ENCODE data around the gene BCR.

Gene BCR

DNA sequence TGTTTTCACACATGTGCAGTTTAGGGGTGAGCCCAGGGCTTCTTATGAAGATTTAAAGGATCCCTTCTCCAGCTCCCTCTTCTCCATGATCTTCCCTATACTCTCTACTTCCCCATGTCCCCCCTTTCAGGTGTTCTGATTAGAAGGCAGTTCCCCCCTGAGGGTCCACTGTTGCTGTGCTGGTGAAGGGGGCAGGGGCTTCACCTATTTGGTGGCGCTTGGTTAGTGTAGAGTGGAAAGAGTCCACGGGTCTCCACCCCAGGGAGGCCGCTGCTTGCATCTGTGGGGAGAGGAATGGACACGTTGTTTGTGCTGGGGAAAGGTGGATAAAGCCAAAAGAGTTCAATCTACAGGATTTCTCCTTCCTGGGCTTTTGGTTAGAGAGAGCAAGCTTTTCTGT, 49.3 kb downstream of the BCR start:
- Histone ChIP-seq H3K4me1 (ENCODE audit: control insufficient read depth, insufficient read depth, low read length) (peaks cover 48% of the 10 kb centered on the region), H3K4me3 (ENCODE audit: insufficient read depth, low read depth, low read length) (no peak overlapping the region), H3K9me3 (ENCODE audit: control insufficient read depth, low read length) (peaks cover 3% of the 10 kb centered on the region), H3K27me3 (ENCODE audit: control insufficient read depth, insufficient read depth, low read length, poor library complexity, severe bottlenecking) (no peaks in the 10 kb centered on the region), H3K36me3 (ENCODE audit: control insufficient read depth, insufficient read depth, low read length) (no peaks in the 10 kb centered on the region), H3K27ac (ENCODE audit: insufficient read depth, low read depth, low read length, poor library complexity, severe bottlenecking) (peak overlapping the region; percentile 62)
- 49 to 53% methylated on average over 4 of the region's 4 CpGs for WGBS, 2 experiments

DNA sequence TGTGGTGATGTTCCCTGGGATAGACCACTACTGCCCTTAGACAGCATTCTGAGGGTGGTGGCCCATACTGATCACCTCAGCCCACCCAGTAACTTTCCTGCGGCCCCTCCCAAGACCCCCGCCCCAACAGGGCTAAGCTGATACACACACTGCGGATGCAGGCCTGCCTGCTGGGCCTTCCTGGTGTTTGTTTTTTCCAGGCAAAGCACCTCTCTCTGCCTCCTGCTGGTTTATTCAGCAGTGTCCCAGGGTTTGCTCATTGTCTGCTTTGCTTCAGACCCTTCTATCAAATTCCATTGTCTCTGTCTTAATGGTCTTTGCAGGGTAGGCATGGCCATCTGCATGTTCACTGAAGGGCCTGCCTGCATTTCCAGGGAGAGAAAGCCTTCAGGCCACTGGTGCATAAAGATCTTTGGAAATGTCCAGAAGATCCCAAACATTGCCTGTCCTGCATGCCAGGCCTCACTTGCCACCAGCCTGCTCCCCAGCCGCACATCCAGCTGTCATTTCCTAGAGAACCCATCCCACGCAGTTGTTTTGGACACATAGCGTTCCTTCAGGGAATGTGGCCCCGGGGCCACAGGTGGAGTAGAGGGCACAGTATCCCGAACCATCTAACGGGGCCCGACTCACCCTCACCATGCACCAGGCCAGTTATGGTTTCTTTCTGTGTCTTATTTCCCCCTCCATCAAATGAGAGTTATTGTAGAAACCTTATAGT, 50.2 kb downstream of the BCR start:
- H3K27ac ChIP-seq (ENCODE audit: insufficient read depth, low read depth, low read length, poor library complexity, severe bottlenecking), result peak overlapping the region; percentile 62
- WGBS, 2 experiments, result 43 to 49% methylated on average over 10 of the region's 10 CpGs
- H3K4me1 ChIP-seq (ENCODE audit: control insufficient read depth, insufficient read depth, low read length), result peaks cover 40% of the 10 kb centered on the region
- H3K27me3 ChIP-seq (ENCODE audit: control insufficient read depth, insufficient read depth, low read length, poor library complexity, severe bottlenecking), result no peaks in the 10 kb centered on the region
- no peaks in the 10 kb centered on the region for H3K36me3 ChIP-seq (ENCODE audit: control insufficient read depth, insufficient read depth, low read length)
- peaks cover 3% of the 10 kb centered on the region for H3K9me3 ChIP-seq (ENCODE audit: control insufficient read depth, low read length)
- H3K4me3 ChIP-seq (ENCODE audit: insufficient read depth, low read depth, low read length), result no peak overlapping the region

DNA sequence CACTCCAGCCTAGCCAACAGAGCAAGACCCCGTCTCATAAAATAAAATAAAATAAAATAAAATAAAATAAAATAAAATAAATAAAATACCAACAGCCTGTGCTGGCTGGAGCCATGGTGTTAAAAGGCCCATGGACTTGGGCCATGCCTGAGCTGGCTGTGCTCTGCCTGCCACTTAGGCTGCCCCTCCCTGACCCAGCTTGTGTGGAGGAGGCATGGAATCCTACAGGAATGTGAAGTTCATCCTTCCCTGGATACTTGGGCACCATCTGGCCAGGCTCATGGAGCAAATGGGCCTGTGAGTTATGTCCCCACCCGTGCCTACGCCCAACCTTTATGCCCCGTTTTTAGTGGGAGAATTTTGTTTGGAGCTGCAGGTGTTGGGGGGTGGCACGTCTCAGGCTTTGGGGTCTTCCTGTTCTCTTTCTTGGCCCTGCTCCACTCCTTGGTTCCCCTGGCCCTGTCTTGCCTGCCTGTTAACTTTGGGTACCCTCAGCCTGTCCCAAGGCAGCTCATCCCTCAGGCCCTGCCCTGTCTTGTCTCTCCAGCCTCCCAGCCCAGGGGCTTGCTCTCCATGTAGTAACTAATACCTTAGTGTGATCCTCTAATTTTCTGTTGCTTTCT, 51.3 kb downstream of the BCR start:
- WGBS, 2 experiments, result 91 to 96% methylated on average over 4 of the region's 5 CpGs
- Histone ChIP-seq H3K27ac (ENCODE audit: insufficient read depth, low read depth, low read length, poor library complexity, severe bottlenecking) (no peak overlapping the region), H3K9me3 (ENCODE audit: control insufficient read depth, low read length) (peaks cover 3% of the 10 kb centered on the region), H3K4me1 (ENCODE audit: control insufficient read depth, insufficient read depth, low read length) (peaks cover 38% of the 10 kb centered on the region), H3K36me3 (ENCODE audit: control insufficient read depth, insufficient read depth, low read length) (no peaks in the 10 kb centered on the region), H3K4me3 (ENCODE audit: insufficient read depth, low read depth, low read length) (no peak overlapping the region), H3K27me3 (ENCODE audit: control insufficient read depth, insufficient read depth, low read length, poor library complexity, severe bottlenecking) (no peaks in the 10 kb centered on the region)

DNA sequence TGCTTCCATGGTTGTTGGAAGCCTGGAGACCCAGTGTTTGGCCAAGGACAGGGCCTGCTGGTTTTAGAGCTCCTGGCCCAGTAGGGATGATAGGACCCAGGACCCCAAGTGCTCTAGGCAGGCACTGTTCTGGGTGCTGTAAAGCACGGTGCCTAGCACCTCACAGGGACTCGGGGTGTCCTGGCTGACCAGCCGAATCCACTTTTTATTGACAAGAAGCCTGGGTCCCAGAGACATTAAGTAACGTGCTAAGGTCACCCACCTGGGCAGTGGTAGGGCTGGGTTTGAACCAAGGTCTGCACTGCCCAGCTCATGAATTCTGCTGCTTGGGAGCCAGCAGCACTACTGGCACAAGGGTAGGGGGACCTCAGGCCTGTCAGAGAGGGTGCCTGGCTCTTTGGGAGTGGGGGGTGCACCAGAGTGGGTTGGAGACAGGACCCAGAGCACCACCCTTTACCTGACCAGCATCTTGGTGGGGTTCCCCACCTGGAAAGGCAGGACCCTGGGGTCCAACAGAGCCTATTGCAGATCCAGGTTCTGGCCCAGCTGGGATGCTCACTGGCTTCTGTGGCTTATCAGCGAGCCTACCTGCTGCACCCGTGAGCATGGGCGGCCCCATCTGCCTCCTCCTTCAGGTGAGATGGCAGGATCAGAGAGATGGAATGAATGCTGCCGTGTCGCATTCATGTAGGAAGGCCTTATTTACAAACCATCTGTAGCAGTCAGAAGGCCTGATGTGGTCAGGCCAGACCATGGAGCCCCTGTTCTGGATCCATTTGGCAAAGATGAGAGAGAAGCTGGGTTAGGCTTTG, 52.0 kb downstream of the BCR start:
- no peaks in the 10 kb centered on the region for H3K36me3 ChIP-seq (ENCODE audit: control insufficient read depth, insufficient read depth, low read length)
- H3K4me3 ChIP-seq (ENCODE audit: insufficient read depth, low read depth, low read length), result no peak overlapping the region
- H3K9me3 ChIP-seq (ENCODE audit: control insufficient read depth, low read length), result peaks cover 3% of the 10 kb centered on the region
- peaks cover 45% of the 10 kb centered on the region for H3K4me1 ChIP-seq (ENCODE audit: control insufficient read depth, insufficient read depth, low read length)
- 94 to 98% methylated on average over 9 of the region's 9 CpGs for WGBS, 2 experiments
- no peak overlapping the region for H3K27ac ChIP-seq (ENCODE audit: insufficient read depth, low read depth, low read length, poor library complexity, severe bottlenecking)
- H3K27me3 ChIP-seq (ENCODE audit: control insufficient read depth, insufficient read depth, low read length, poor library complexity, severe bottlenecking), result no peaks in the 10 kb centered on the region

DNA sequence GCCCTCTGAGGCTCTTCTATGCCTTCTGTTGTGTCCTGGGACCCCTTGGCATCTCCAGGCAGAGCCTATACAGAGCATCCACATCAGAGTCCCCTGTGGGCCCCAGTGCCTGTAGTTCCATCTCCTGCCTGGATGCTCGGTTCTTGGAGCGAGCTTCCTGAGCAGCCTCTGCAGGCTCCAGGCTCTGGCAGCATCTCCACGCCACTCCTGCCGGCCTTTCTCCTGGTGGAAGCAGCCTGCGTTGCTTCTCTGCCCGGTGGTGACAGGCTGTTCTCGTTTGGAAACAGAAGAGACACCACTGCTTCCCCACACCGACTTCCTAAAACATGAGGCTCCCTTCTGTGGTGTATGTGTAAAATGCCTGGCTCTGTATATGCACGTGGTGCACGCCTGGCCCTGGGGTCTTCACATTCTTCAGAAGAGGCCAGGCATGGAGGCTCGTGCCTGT, 52.8 kb downstream of the BCR start:
- H3K4me3 ChIP-seq (ENCODE audit: insufficient read depth, low read depth, low read length), result no peak overlapping the region
- peaks cover 52% of the 10 kb centered on the region for H3K4me1 ChIP-seq (ENCODE audit: control insufficient read depth, insufficient read depth, low read length)
- no peak overlapping the region for H3K27ac ChIP-seq (ENCODE audit: insufficient read depth, low read depth, low read length, poor library complexity, severe bottlenecking)
- WGBS, 2 experiments, result 81 to 82% methylated on average over 11 of the region's 11 CpGs
- no peaks in the 10 kb centered on the region for H3K27me3 ChIP-seq (ENCODE audit: control insufficient read depth, insufficient read depth, low read length, poor library complexity, severe bottlenecking)
- H3K36me3 ChIP-seq (ENCODE audit: control insufficient read depth, insufficient read depth, low read length), result no peaks in the 10 kb centered on the region
- peaks cover 3% of the 10 kb centered on the region for H3K9me3 ChIP-seq (ENCODE audit: control insufficient read depth, low read length)

DNA sequence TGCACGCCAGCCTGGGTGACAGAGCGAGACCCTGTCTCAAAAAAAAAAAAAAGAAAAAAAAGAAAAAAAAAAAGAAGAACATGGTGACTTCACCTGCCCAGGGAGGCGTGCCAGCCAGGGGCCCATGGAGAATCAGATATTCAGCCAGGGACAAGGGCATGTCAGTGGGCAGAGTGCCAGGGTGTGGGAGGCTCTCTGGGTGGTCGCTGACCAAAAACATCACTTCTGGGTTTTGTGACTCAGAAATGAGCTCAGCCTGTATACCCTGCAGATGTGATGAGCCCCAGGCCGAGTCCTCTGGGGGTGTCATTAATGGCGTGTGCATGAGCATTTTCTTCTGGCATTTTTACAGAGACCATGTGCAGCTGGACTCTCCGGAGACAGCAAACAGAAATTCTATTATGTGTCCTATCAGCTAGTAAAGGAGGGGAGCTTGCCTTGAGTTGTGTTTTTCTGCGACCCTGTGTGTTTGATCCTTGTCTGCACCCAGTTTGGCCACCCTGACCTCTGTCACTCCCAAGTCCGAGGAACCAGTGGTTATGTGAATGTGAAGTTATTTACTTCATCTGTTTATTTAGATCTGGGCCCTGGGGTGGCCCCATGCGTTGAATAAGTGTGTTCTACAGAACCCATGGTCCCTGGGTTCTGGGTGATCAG, 53.6 kb downstream of the BCR start:
- Histone ChIP-seq H3K36me3 (ENCODE audit: control insufficient read depth, insufficient read depth, low read length) (no peaks in the 10 kb centered on the region), H3K27me3 (ENCODE audit: control insufficient read depth, insufficient read depth, low read length, poor library complexity, severe bottlenecking) (no peaks in the 10 kb centered on the region), H3K9me3 (ENCODE audit: control insufficient read depth, low read length) (no peaks in the 10 kb centered on the region), H3K4me3 (ENCODE audit: insufficient read depth, low read depth, low read length) (no peak overlapping the region), H3K27ac (ENCODE audit: insufficient read depth, low read depth, low read length, poor library complexity, severe bottlenecking) (no peak overlapping the region), H3K4me1 (ENCODE audit: control insufficient read depth, insufficient read depth, low read length) (peaks cover 58% of the 10 kb centered on the region)
- 94 to 95% methylated on average over 10 of the region's 10 CpGs for WGBS, 2 experiments

DNA sequence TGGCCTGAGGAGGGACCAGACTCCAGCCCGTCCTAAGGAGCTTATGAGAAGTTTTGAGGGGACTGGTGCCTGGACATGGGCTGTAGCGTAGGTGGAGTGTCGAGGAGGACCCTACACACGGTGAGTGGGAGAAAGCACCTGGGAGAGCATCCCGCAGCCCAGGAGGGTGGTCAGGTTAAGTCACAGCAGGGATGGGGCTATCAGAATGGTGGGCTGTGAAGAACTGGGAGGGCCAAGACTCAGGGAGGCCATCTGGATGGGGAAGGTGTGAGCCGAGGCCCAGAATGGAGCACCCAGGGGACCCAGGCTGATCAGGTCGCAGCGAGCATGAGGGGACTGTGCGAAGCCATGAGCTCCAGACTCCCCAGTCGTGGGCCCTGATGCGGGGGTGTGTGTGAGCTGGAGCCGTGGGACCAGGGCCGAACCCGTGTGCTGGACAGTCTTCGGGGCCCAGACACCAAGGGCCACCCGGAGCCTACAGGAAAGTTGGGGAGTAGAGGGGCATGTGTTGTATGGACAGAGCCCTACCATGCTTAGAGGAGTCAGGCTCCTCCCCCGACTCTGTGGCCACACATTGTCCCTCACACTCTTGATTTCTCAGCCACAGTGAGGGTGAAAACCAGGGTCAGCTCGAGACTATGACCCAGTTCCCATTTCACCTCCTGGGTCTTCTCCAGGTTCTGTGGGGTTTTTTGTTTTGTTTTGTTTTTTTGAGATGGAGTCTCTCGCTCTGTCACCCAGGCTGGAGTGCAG, 54.3 kb downstream of the BCR start:
- no peak overlapping the region for H3K27ac ChIP-seq (ENCODE audit: insufficient read depth, low read depth, low read length, poor library complexity, severe bottlenecking)
- H3K9me3 ChIP-seq (ENCODE audit: control insufficient read depth, low read length), result no peaks in the 10 kb centered on the region
- no peaks in the 10 kb centered on the region for H3K36me3 ChIP-seq (ENCODE audit: control insufficient read depth, insufficient read depth, low read length)
- H3K4me1 ChIP-seq (ENCODE audit: control insufficient read depth, insufficient read depth, low read length), result peaks cover 57% of the 10 kb centered on the region
- H3K4me3 ChIP-seq (ENCODE audit: insufficient read depth, low read depth, low read length), result no peak overlapping the region
- no peaks in the 10 kb centered on the region for H3K27me3 ChIP-seq (ENCODE audit: control insufficient read depth, insufficient read depth, low read length, poor library complexity, severe bottlenecking)
- WGBS, 2 experiments, result 95% methylated on average over 19 of the region's 19 CpGs

DNA sequence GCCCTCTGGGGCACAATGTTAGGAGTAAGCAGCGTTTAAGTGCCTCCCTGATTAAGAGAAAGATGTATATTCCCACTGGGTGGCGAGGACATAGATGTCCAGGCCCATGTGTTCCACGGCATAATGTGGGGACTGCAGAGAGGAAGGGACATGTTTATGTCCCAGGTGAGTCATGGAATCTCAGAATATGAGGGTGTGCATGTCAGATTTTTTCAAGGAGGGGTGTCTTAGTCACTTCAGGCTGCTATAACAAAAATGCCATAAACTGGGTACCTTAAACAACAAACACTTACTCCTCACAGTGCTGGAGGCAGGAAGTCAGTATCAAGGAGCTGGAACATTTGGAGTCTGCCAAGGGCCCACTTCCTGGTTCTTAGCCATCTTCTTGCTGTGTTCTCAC, 55.1 kb downstream of the BCR start:
- WGBS, 2 experiments, result 93 to 95% methylated on average over 3 of the region's 3 CpGs
- H3K27ac ChIP-seq (ENCODE audit: insufficient read depth, low read depth, low read length, poor library complexity, severe bottlenecking), result no peak overlapping the region
- no peaks in the 10 kb centered on the region for H3K9me3 ChIP-seq (ENCODE audit: control insufficient read depth, low read length)
- H3K27me3 ChIP-seq (ENCODE audit: control insufficient read depth, insufficient read depth, low read length, poor library complexity, severe bottlenecking), result no peaks in the 10 kb centered on the region
- H3K36me3 ChIP-seq (ENCODE audit: control insufficient read depth, insufficient read depth, low read length), result no peaks in the 10 kb centered on the region
- H3K4me3 ChIP-seq (ENCODE audit: insufficient read depth, low read depth, low read length), result no peak overlapping the region
- H3K4me1 ChIP-seq (ENCODE audit: control insufficient read depth, insufficient read depth, low read length), result peaks cover 49% of the 10 kb centered on the region

DNA sequence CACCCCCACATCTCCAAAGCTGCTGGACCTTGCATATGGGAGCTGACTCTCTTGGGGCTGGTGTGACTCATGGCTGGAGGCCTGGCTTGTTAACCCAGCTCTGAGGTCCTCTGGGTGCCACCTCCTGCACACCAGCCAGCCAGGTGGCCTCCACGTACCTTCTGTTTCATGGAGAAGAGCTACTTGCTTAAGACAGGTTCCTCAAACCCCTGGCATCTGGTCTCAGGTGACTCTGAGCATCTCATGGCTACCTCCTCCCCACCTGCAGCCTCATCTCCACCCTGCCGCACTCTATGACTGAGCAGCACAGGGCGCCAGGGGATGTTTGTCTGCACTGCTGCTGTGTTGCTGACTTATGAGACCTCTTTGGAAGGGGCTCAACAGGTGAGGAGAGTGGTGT, 55.7 kb downstream of the BCR start:
- no peaks in the 10 kb centered on the region for H3K36me3 ChIP-seq (ENCODE audit: control insufficient read depth, insufficient read depth, low read length)
- no peak overlapping the region for H3K4me3 ChIP-seq (ENCODE audit: insufficient read depth, low read depth, low read length)
- H3K27me3 ChIP-seq (ENCODE audit: control insufficient read depth, insufficient read depth, low read length, poor library complexity, severe bottlenecking), result no peaks in the 10 kb centered on the region
- WGBS, 2 experiments, result 94 to 95% methylated on average over 3 of the region's 3 CpGs
- peaks cover 49% of the 10 kb centered on the region for H3K4me1 ChIP-seq (ENCODE audit: control insufficient read depth, insufficient read depth, low read length)
- no peaks in the 10 kb centered on the region for H3K9me3 ChIP-seq (ENCODE audit: control insufficient read depth, low read length)
- no peak overlapping the region for H3K27ac ChIP-seq (ENCODE audit: insufficient read depth, low read depth, low read length, poor library complexity, severe bottlenecking)

Measured in ectodermal cell (in vitro differentiated cells).